IMR-90 (cell line): ENCODE results near the gene IGSF3. TPM values are rescaled to one million over a fixed set of nuclear protein-coding genes. Genes with fewer than 3 reads are reported as not detected.

Experiments
- ATAC-seq: fragments of 200-7000 bp; cut with Tn5 transposase; 2 replicates; pipeline ENCODE4 v1.9.1; 2020; ENCODE audit warnings: low read depth, mild to moderate bottlenecking, moderate library complexity
- BruUV-seq: library from RNA; stranded (reverse); fragments of 400-500 nt; replicated peaks from 2 replicates; lab custom pipeline; 2021; lab: Mats Ljungman, UMichigan
- CTCF ChIA-PET: fragments of 300-600 bp; formaldehyde crosslinking; extraction: SDS; loops from one replicate; lab custom pipeline; 2021; ENCODE audit warnings: antibody characterized with exemption; lab: Yijun Ruan, JAX
- POLR2A ChIA-PET: fragments of 300-600 bp; sonication (Branson Sonifier 250); formaldehyde crosslinking; loops from one replicate; lab custom pipeline; 2022; ENCODE audit warnings: antibody characterized with exemption; ENCODE audit not compliant: unreplicated experiment; lab: Charles Lee
- DNase-seq: peaks from one replicate; pipeline ENCODE4 v3.0.0; 2013
- H2AFZ ChIP-seq: replicated peaks from 2 replicates; pipeline ENCODE3; 2013; ENCODE audit warnings: low read length, mild to moderate bottlenecking; ENCODE audit not compliant: poor library complexity
- H2AK5ac ChIP-seq: 2 replicates; pipeline ENCODE4 v1.6.1; 2013; ENCODE audit warnings: low read depth, low read length, inconsistent platforms
- H2AK9ac ChIP-seq: replicated peaks from 2 replicates; pipeline ENCODE3; 2013; ENCODE audit warnings: mild to moderate bottlenecking, low read depth, low read length, moderate library complexity; ENCODE audit not compliant: poor library complexity
- H2BK120ac ChIP-seq: 2 replicates; pipeline ENCODE4 v1.6.1; 2013; ENCODE audit warnings: low read depth, low read length, inconsistent platforms
- H2BK15ac ChIP-seq: 3 replicates; pipeline ENCODE4 v1.6.1; 2013; ENCODE audit warnings: low read depth, low read length, inconsistent platforms
- H2BK20ac ChIP-seq: 2 replicates; pipeline ENCODE4 v1.6.1; 2013; ENCODE audit warnings: low read depth, mild to moderate bottlenecking, inconsistent platforms, low read length, moderate library complexity
- H2BK5ac ChIP-seq: 2 replicates; pipeline ENCODE4 v1.6.1; 2013; ENCODE audit warnings: mild to moderate bottlenecking, low read depth, low read length, inconsistent platforms; ENCODE audit not compliant: poor library complexity, severe bottlenecking
- H3K14ac ChIP-seq: replicated peaks from 2 replicates; pipeline ENCODE4 v1.6.1; 2013; ENCODE audit warnings: low read depth, low read length, inconsistent platforms
- H3K18ac ChIP-seq: 2 replicates; pipeline ENCODE4 v1.6.1; 2013; ENCODE audit warnings: low read depth, low read length, control low read depth
- H3K23ac ChIP-seq: 2 replicates; pipeline ENCODE4 v1.6.1; 2013; ENCODE audit warnings: low read depth, low read length, inconsistent platforms
- H3K27ac ChIP-seq: 2 replicates; pipeline ENCODE4 v1.5.1; 2013; ENCODE audit warnings: mild to moderate bottlenecking, control low read depth, low read length; ENCODE audit not compliant: insufficient read depth
- H3K27me3 ChIP-seq: 2 replicates; pipeline ENCODE4 v1.6.1; 2013; ENCODE audit warnings: low read length; ENCODE audit not compliant: control insufficient read depth, insufficient read depth
- H3K36me3 ChIP-seq: 2 replicates; pipeline ENCODE4 v1.6.1; 2013; ENCODE audit warnings: low read length, mixed read lengths; ENCODE audit not compliant: control insufficient read depth, insufficient read depth
- H3K4ac ChIP-seq: 2 replicates; pipeline ENCODE4 v1.6.1; 2013; ENCODE audit warnings: low read depth, low read length, inconsistent platforms
- H3K4me1 ChIP-seq: 2 replicates; pipeline ENCODE4 v1.6.1; 2013; ENCODE audit warnings: low read length, mixed read lengths; ENCODE audit not compliant: control insufficient read depth, insufficient read depth
- H3K4me2 ChIP-seq: 2 replicates; pipeline ENCODE4 v1.6.1; 2013; ENCODE audit warnings: low read depth, mild to moderate bottlenecking, control low read depth, low read length, moderate library complexity
- H3K4me3 ChIP-seq: 2 replicates; pipeline ENCODE4 v1.5.1; 2013; ENCODE audit warnings: low read depth, mild to moderate bottlenecking, control low read depth, low read length, moderate library complexity; ENCODE audit not compliant: insufficient read depth
- H3K56ac ChIP-seq: 2 replicates; pipeline ENCODE4 v1.6.1; 2013; ENCODE audit warnings: low read length, inconsistent platforms; ENCODE audit not compliant: insufficient read depth; ENCODE audit errors: extremely low read depth
- H3K79me1 ChIP-seq, 2 experiments: 2 replicates each; pipeline ENCODE4 v1.6.1; 2013; ENCODE audit warnings: low read length in 2 of 2, inconsistent platforms in 1 of 2, low read depth in 1 of 2
- H3K9ac ChIP-seq: 2 replicates; pipeline ENCODE4 v1.6.1; 2013; ENCODE audit warnings: low read depth, low read length, control low read depth
- H3K9me1 ChIP-seq: 2 replicates; pipeline ENCODE4 v1.6.1; 2013; ENCODE audit warnings: low read length, inconsistent platforms; ENCODE audit not compliant: insufficient read depth
- H3K9me3 ChIP-seq: 2 replicates; pipeline ENCODE4 v1.6.1; 2013; ENCODE audit warnings: low read length; ENCODE audit not compliant: control insufficient read depth, insufficient read depth
- H4K20me1 ChIP-seq: 2 replicates; pipeline ENCODE4 v1.6.1; 2013; ENCODE audit warnings: low read length, inconsistent platforms; ENCODE audit not compliant: insufficient read depth
- H4K5ac ChIP-seq: 2 replicates; pipeline ENCODE4 v1.6.1; 2013; ENCODE audit warnings: mild to moderate bottlenecking, low read depth, low read length, control low read depth
- H4K8ac ChIP-seq, 2 experiments: 2 replicates each; pipeline ENCODE4 v1.6.1; 2013; ENCODE audit warnings: low read depth in 2 of 2, low read length in 2 of 2, control low read depth in 1 of 2, inconsistent platforms in 1 of 2
- H4K91ac ChIP-seq: 2 replicates; pipeline ENCODE4 v1.6.1; 2013; ENCODE audit warnings: low read depth, low read length, inconsistent platforms; ENCODE audit not compliant: insufficient read depth
- BHLHE40 ChIP-seq: fragments of 150-350 bp; IDR thresholded peaks from 2 replicates; pipeline ENCODE4 v1.6.1; 2016; ENCODE audit warnings: mild to moderate bottlenecking, low read depth, low read length
- CEBPB ChIP-seq: IDR thresholded peaks from 2 replicates; pipeline ENCODE4 v1.6.1; 2012; ENCODE audit warnings: low read depth, low read length, improper control_type of control experiment
- CHD1 ChIP-seq: IDR thresholded peaks from 2 replicates; pipeline ENCODE4 v1.6.1; 2012; ENCODE audit warnings: low read depth, low read length, improper control_type of control experiment
- CTCF ChIP-seq: conservative IDR thresholded peaks from 2 replicates; pipeline ENCODE4 v1.5.1; 2012; ENCODE audit warnings: mild to moderate bottlenecking, low read depth, low read length, improper control_type of control experiment
- ELK1 ChIP-seq: fragments of 150-350 bp; IDR thresholded peaks from 2 replicates; pipeline ENCODE4 v1.6.1; 2016; ENCODE audit warnings: low read depth, mild to moderate bottlenecking, low read length, moderate library complexity, borderline replicate concordance
- FOS ChIP-seq: fragments of 150-350 bp; IDR thresholded peaks from 2 replicates; pipeline ENCODE4 v1.6.1; 2016; ENCODE audit warnings: low read depth, low read length
- MAFK ChIP-seq: IDR thresholded peaks from 2 replicates; pipeline ENCODE4 v1.6.1; 2012; ENCODE audit warnings: low read depth, low read length, improper control_type of control experiment
- MAZ ChIP-seq: IDR thresholded peaks from 2 replicates; pipeline ENCODE4 v1.6.1; 2012; ENCODE audit warnings: low read depth, mild to moderate bottlenecking, low read length, improper control_type of control experiment, moderate library complexity, borderline replicate concordance
- MXI1 ChIP-seq: IDR thresholded peaks from 2 replicates; pipeline ENCODE4 v1.6.1; 2012; ENCODE audit warnings: low read depth, mild to moderate bottlenecking, low read length, moderate library complexity, borderline replicate concordance
- NFE2L2 ChIP-seq: fragments of 150-350 bp; IDR thresholded peaks from 2 replicates; pipeline ENCODE4 v1.6.1; 2016; ENCODE audit warnings: low read depth, mild to moderate bottlenecking, low read length
- POLR2A ChIP-seq: IDR thresholded peaks from 2 replicates; pipeline ENCODE4 v1.6.1; 2012; ENCODE audit warnings: mild to moderate bottlenecking, low read depth, low read length
- RAD21 ChIP-seq: IDR thresholded peaks from 2 replicates; pipeline ENCODE4 v1.6.1; 2012; ENCODE audit warnings: low read length, improper control_type of control experiment
- RCOR1 ChIP-seq: IDR thresholded peaks from 2 replicates; pipeline ENCODE4 v1.6.1; 2012; ENCODE audit warnings: mild to moderate bottlenecking, low read length, improper control_type of control experiment; ENCODE audit not compliant: insufficient replicate concordance
- RFX5 ChIP-seq: IDR thresholded peaks from 2 replicates; pipeline ENCODE4 v1.8.0; 2012; ENCODE audit warnings: low read depth, mild to moderate bottlenecking, low read length, moderate library complexity
- SMC3 ChIP-seq: fragments of 150-350 bp; IDR thresholded peaks from 2 replicates; pipeline ENCODE4 v1.6.1; 2016; ENCODE audit warnings: low read depth, mild to moderate bottlenecking, antibody characterized with exemption, low read length, moderate library complexity
- USF2 ChIP-seq: fragments of 150-350 bp; IDR thresholded peaks from 2 replicates; pipeline ENCODE4 v1.6.1; 2017; ENCODE audit warnings: mild to moderate bottlenecking, antibody characterized with exemption, low read length, low read depth
- WGBS, 2 experiments: methylation state at CpG; one replicate each; pipeline versions ENCODE4 v1.1.5 to v1.1.7; 2013; ENCODE audit warnings: missing lambda C conversion rate in 2 of 2; ENCODE audit not compliant: insufficient read length in 1 of 2; ENCODE audit errors: extremely low coverage in 2 of 2; 5-methylcytosine and 5-hydroxymethylcytosine counted together
- dilution Hi-C: fragments of 300-500 bp; cut with HindIII; formaldehyde crosslinking; loops from one replicate; pipeline ENCODE4 v1.14.3; 2018; ENCODE audit warnings: low sequenced_read_pairs; ENCODE audit not compliant: unreplicated experiment
- in situ Hi-C: fragments of 300-500 bp; cut with MboI; formaldehyde crosslinking; loops from 3 replicates; pipeline ENCODE4 v1.14.3; 2019; ENCODE audit warnings: low sequenced_read_pairs, inconsistent platforms, mixed read lengths
- intact Hi-C: fragments of 100-400 bp; cut with micrococcal nuclease; formaldehyde crosslinking; loops from 2 replicates; pipeline ENCODE4 v1.10.0; 2022
- polyA plus RNA-seq, 3 experiments: library from polyadenylated mRNA; depleted of rRNA; stranded (reverse); fragments of >200 nt; gene quantifications; 2 replicates each; pipeline ENCODE4 v1.2.3, GENCODE V29; 2012; ENCODE audit warnings: low replicate concordance in 1 of 3
- total RNA-seq: library from RNA; depleted of rRNA; stranded (reverse); fragments of >200 nt; gene quantifications from 2 replicates; pipeline ENCODE4 v1.2.3, GENCODE V29; 2012

The IGSF3 gene
- total and polyA plus RNA-seq, 2 of the 4 experiments (the other 2 are of a cell fraction) = under 0.01 to 0.02 TPM

GRCh38 chr1:116674751-116675150 is 7.2 kb upstream of the IGSF3 start:
- no CpG with 5 or more reads among the region's 2 CpGs for WGBS, 2 experiments
- no TSS peak for BruUV-seq
- DNase-seq = no peak

More at GRCh38 chr1:116674751-116675150, 7.2 kb upstream of the IGSF3 start:
- H3K4me3 ChIP-seq = no peak overlapping the region
- CTCF ChIA-PET = no interaction called here
- no peak for ATAC-seq
- H3K9me1 ChIP-seq = no peaks in the 10 kb centered on the region
- no peaks in the 10 kb centered on the region for H4K20me1 ChIP-seq
- H2AK5ac ChIP-seq = no peak overlapping the region
- in situ Hi-C loops = no loop called here
- no peaks in the 10 kb centered on the region for H3K9me3 ChIP-seq
- H2BK15ac ChIP-seq = no peak overlapping the region
- H3K79me1 ChIP-seq = no peaks in the 10 kb centered on the region
- no peak overlapping the region for H3K4ac ChIP-seq
- H3K18ac ChIP-seq = no peak overlapping the region
- no peak overlapping the region for H2BK120ac ChIP-seq
- no peaks in the 10 kb centered on the region for H3K4me1 ChIP-seq
- H3K27me3 ChIP-seq = peaks cover 3% of the 10 kb centered on the region; the same call in 1 of the 2 replicates
- H4K8ac ChIP-seq = no peak overlapping the region
- TF ChIP-seq FOS (no peak), RAD21 (no peak), CTCF (no peak), MAZ (no peak), USF2 (no peak), MAFK (no peak), BHLHE40 (no peak), ELK1 (no peak), NFE2L2 (no peak), CHD1 (no peak), MXI1 (no peak), RCOR1 (no peak), RFX5 (no peak), POLR2A (no peak), SMC3 (no peak), CEBPB (no peak)
- no peak overlapping the region for H2AK9ac ChIP-seq
- H3K56ac ChIP-seq = no peak overlapping the region
- H3K36me3 ChIP-seq = no peaks in the 10 kb centered on the region
- no peak overlapping the region for H4K91ac ChIP-seq
- H2BK5ac ChIP-seq = no peak overlapping the region
- H4K5ac ChIP-seq = no peak overlapping the region
- no peak overlapping the region for H3K23ac ChIP-seq
- no peak overlapping the region for H3K9ac ChIP-seq
- POLR2A ChIA-PET = no interaction called here
- H3K14ac ChIP-seq = no peak overlapping the region
- H3K27ac ChIP-seq = no peak overlapping the region
- dilution Hi-C loops = no loop called here
- intact Hi-C loops = no loop called here
- H3K4me2 ChIP-seq = no peak overlapping the region
- no peak overlapping the region for H2AFZ ChIP-seq
- H2BK20ac ChIP-seq = no peak overlapping the region
